Measurements from ENCODE around the gene DBNL. TPM values are rescaled to one million over a fixed set of nuclear protein-coding genes. Genes with fewer than 3 reads are reported as not detected.

DBNL gene
- total RNA-seq, 2 donors from 2014 or later = 93.8 to 137 TPM

DNA sequence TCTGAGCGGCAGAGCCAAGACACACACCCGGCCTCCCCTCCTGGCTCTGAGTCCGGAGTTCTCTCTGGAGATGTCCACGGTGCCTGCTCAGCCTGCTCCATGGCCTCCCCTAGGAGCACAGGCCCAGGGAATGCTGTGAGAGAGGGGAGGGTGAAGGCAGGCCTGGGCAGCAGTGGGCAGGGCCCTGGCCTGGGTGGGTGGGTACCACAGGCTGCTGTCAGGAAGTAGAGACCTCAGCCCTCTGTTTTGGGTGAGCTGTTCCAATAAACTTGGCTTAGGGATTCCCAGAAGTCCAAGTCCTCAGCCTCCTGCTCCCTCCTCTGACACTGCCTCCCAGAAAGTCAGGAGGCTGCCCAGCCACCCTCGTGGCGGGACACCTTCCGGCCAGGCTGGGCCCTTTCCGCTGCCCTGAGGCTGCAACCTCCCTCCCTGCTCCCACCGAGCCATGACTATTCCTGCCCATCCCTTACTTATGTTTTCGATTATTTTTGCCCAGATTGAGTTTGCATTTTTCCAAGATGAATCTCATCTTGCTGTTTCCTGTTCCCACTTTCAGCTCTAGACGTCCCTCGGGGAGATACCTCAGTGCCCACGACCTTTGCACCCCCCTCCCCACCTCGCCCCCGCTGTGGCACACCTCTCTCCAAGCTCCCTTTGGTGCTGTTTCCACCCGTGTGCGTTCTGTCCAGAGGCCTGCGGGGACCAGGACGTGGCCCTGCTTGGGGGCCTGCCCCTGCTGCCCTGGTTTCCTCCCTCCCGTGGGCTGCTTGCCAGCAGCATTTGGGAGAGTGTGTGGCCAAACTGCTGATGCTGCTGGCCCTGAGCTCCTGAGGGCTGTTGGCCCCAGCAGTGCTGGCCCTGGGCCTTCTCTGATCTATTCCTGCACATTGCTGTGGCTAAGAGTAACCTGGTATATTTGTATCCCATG is 43.7 kb downstream of the DBNL start:
- ATAC-seq (replicated peaks) = no peak
- Mint-ChIP-seq H3K9me3 (no peaks in the 10 kb centered on the region), H3K36me3 (ENCODE audit: low read depth) (no peaks in the 10 kb centered on the region), H3K4me3 (no peak overlapping the region), H3K4me1 (peaks cover 7% of the 10 kb centered on the region), H3K27me3 (no peaks in the 10 kb centered on the region), H3K27ac (no peak overlapping the region)

DNA sequence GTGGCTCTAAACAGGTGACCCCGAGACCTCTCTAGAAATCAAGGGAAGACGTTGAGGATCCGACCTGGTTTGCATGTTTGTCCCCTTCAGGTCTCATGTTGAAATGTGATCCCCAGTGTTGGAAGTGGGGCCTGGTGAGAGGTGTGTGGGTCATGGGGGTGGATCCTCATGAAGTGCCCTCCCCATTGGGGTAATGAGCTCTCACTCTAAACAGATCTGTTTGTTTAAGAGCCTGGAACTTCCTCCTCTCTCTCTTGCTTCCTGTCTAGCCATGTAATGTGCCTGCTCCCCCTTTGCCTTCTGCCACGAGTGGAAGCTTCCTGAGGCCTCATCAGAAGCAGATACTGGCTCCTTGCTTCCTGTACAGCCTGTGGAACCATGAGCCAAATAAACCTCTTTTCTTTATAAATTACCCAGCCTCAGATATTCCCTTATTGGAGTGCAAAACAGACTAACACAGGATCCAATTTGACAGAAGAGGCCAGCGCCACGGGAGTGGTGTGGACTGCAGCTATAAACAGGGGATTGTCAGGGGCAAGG is 48.7 kb downstream of the DBNL start:
- no peaks in the 10 kb centered on the region for H3K27me3 Mint-ChIP-seq
- H3K9me3 Mint-ChIP-seq = no peaks in the 10 kb centered on the region
- no peak overlapping the region for H3K27ac Mint-ChIP-seq
- no peaks in the 10 kb centered on the region for H3K36me3 Mint-ChIP-seq (ENCODE audit: low read depth)
- no peak for ATAC-seq (replicated peaks)
- peaks cover 6% of the 10 kb centered on the region for H3K4me1 Mint-ChIP-seq
- no peak overlapping the region for H3K4me3 Mint-ChIP-seq

DNA sequence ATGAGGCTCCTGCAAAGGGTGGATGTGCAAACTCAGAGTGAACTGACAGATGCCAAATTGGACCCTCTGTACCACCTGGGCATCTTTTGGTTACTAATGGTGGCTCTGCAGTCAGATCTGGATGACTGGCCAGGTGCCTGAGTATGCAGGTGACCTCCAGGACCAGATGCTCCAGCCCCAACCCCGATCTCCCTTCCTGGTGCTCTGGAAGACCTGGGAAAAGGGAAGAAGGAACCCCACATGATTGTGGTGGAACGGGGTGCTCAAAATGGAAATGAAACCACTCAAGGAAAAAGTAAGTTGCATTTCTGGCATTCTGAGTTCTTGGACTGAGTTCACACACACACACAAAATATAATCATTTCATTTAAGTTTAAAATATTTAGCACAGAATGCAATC is 49.9 kb downstream of the DBNL start:
- Mint-ChIP-seq H3K9me3 (no peaks in the 10 kb centered on the region), H3K4me1 (peaks cover 6% of the 10 kb centered on the region), H3K27me3 (no peaks in the 10 kb centered on the region), H3K27ac (no peak overlapping the region), H3K36me3 (ENCODE audit: low read depth) (no peaks in the 10 kb centered on the region), H3K4me3 (no peak overlapping the region)
- ATAC-seq (replicated peaks) = no peak

DNA sequence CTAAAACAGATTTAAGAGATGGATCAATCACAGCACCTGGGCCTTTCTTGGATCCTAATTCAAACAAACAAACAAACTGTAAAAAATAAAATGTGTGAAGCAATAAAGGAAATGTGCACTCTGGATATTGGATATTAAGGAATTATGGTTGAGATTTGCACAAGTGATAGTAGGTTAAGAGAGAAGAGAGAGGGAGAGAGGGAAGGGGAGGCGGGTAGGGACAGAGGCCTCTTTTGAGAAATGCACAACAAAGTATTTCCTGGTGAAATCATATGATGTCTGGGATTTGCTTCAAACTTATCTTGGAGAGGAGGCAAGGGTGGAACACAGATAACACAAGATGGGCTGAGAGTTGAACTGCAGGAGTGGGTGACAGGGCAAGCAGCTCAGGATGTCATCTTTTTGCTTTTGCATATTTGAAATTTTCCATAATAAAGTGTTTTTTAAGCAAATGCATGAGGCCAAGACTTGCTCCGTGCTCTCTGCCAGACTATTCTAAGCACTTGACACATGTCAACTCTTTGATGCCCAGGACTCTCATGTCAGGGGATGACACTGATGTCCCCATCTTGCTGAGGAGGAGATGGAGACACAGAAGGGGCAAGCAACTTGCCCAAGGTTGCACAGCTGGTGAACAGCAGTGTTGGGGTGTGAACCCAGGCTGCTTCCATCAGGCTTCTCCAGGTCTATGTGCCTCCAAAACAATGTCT is 50.5 kb downstream of the DBNL start:
- no peak overlapping the region for H3K4me3 Mint-ChIP-seq
- ATAC-seq (replicated peaks) = no peak
- no peak overlapping the region for H3K27ac Mint-ChIP-seq
- no peaks in the 10 kb centered on the region for H3K9me3 Mint-ChIP-seq
- H3K4me1 Mint-ChIP-seq = peaks cover 6% of the 10 kb centered on the region
- no peaks in the 10 kb centered on the region for H3K27me3 Mint-ChIP-seq
- H3K36me3 Mint-ChIP-seq (ENCODE audit: low read depth) = no peaks in the 10 kb centered on the region

DNA sequence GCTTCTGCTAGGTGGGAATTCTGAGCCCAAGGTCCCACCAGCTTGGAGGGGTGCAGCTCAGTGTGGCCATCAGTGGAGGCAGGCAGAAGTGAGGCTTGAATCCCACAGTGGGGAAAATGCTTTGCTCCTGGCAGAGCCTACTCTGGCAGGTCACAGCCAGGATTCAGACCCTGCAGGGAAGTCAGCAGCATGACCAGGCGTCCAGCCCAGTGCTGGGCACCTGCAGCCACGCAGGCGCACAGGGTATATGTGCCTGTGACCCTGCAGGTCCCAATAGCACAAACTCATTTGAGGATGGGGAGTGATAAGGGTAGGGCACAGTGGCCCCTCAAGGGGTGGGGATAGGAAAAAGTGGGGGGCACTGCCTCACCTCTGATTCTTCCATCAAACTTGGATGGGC is 51.3 kb downstream of the DBNL start:
- H3K4me3 Mint-ChIP-seq = no peak overlapping the region
- no peaks in the 10 kb centered on the region for H3K36me3 Mint-ChIP-seq (ENCODE audit: low read depth)
- peaks cover 6% of the 10 kb centered on the region for H3K4me1 Mint-ChIP-seq
- no peak overlapping the region for H3K27ac Mint-ChIP-seq
- H3K27me3 Mint-ChIP-seq = no peaks in the 10 kb centered on the region
- no peak for ATAC-seq (replicated peaks)
- H3K9me3 Mint-ChIP-seq = no peaks in the 10 kb centered on the region

DNA sequence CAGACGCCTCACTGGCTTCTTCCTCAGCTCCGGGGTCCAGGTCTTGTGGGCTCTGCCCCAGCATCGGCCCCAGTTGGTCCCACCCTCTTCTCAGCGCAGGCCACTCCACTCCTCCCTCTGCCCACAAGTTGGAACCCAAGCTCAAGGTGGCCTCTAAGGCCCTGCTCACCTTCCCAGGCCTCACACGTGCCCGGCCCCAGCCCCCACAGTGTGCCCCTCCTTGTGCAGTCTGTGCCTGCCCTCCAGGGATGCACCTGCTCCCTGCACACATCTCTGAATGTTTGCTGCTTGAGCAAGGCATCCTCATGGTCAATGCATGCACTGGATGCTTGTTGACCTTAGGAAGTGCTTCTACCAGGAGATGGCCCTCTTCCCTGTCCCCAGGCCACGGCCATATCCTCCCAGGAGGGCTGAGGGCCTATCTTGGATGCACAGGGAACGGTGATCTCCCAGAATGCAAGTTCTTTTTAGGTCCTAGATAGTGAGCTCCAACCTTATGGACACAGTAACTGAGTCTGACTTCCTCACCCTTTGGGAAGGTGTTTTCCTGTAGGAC is 51.9 kb downstream of the DBNL start:
- Mint-ChIP-seq H3K36me3 (ENCODE audit: low read depth) (no peaks in the 10 kb centered on the region), H3K27ac (peak overlapping the region; percentile 45), H3K9me3 (no peaks in the 10 kb centered on the region), H3K27me3 (no peaks in the 10 kb centered on the region), H3K4me1 (peaks cover 6% of the 10 kb centered on the region), H3K4me3 (no peak overlapping the region)
- ATAC-seq (replicated peaks) = no peak

DNA sequence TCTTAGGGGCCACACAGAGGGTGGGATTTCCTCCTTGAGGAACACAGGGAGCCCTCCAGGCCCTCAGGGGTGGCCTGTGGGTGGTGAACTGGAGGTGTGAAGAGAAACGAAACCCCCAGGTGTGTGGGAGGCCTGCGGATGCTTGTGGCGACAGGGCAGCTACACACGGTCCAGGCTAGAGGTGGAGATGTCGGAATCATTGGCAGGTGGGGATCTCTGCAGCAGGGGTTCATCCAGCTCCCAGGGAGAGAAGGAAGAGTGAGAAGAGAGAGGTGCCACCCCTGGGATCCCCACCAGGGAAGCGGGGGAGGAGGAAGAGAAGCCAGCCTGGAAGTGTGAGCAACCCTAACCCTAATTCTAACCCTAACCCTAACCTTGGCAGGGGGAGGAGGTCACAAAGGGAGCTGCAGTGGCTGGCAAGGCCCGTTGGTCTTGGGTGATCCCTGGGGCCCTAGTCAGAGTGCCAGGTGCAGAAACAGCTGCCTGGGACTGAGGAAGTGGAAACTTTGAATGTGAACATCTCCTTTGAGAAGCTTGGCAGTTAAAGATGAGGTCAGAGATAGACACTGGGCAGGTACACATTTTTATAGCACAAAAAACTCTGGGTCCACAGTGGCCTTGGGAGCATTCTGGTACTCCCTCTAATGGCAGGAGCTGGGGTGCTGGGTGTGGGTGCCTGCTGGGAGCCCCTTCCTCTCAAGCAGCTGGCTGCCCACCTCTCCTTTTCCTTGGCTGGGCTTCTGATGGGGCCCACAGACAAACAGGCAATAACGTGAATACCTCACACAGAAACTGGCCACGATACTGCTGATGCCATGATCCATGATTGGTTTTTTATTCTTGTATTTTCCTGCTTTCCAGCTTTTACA is 52.8 kb downstream of the DBNL start:
- H3K27me3 Mint-ChIP-seq = no peaks in the 10 kb centered on the region
- H3K36me3 Mint-ChIP-seq (ENCODE audit: low read depth) = no peaks in the 10 kb centered on the region
- peak overlapping the region; percentile 45 for H3K27ac Mint-ChIP-seq
- no peaks in the 10 kb centered on the region for H3K9me3 Mint-ChIP-seq
- H3K4me3 Mint-ChIP-seq = no peak overlapping the region
- peak; percentile 71 for ATAC-seq (replicated peaks)
- peaks cover 6% of the 10 kb centered on the region for H3K4me1 Mint-ChIP-seq

DNA sequence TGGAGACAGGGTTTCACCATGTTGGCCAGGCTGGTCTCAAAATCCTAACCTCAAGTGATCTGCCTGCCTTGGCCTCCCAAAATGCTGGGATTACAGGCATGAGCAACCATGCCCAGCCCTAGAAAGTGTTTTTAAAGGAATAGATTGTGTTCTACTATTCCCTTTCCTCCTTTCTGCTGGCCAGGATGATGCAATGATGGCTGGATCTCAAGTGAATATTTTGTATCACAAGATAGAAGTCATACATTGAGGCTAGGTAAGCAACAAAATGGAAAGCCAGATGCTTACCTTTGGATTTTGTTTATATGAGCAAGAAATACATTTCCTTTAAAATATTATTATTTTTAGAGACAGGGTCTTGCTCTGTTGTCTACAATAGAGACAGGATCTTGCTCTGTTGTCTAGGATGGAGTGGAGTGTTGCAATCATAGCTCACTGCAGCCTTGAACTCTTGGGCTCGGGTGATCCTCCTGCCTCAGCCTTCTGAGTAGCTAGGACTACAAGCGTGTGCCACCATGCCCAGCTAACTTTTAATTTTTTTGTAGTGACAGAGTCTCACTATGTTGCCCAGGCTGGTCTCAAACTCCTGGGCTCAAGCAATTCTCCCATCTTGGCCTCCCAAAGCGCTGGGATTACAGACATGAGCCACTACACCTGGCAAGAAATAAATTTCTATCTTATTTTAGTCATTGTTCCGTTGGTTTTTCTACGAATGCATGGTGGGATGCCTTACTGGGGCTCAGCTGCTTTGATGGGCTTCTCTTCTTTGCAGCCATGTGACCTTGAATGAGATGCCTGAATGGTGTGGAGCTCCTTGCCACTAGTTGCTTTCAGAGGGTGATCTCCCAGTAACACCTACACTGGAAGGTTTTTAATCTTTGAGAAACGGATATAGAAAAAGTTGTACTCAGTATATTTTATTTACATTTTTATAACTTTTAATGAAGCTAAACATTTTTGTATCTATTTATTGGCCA is 53.9 kb downstream of the DBNL start:
- Mint-ChIP-seq H3K4me1 (peaks cover 6% of the 10 kb centered on the region), H3K27me3 (peaks cover 4% of the 10 kb centered on the region), H3K9me3 (no peaks in the 10 kb centered on the region), H3K36me3 (ENCODE audit: low read depth) (no peaks in the 10 kb centered on the region), H3K27ac (peak overlapping the region; percentile 45), H3K4me3 (no peak overlapping the region)
- no peak for ATAC-seq (replicated peaks)

DNA sequence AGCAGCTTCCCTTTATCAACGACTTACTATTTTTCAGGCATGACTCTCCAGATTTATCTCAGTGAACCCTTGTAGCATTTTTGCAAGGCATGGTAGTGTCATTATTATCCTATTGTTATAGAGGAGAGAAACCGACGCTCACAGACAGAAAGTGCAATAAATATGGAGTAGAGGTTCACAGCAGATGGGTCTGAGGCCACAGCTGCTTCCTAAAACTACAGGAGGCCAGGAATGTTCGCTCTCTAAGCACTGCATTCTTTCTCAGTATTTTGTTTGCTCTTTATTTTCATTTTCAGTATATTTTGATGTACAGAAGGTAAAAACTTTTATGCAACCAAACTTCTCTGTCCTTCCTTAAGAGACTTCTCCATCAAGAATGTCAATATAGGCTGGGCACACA is 55.2 kb downstream of the DBNL start:
- Mint-ChIP-seq H3K9me3 (no peaks in the 10 kb centered on the region), H3K27ac (no peak overlapping the region), H3K4me3 (no peak overlapping the region), H3K27me3 (peaks cover 6% of the 10 kb centered on the region), H3K4me1 (peaks cover 6% of the 10 kb centered on the region), H3K36me3 (ENCODE audit: low read depth) (no peaks in the 10 kb centered on the region)
- ATAC-seq (replicated peaks) = no peak

DNA sequence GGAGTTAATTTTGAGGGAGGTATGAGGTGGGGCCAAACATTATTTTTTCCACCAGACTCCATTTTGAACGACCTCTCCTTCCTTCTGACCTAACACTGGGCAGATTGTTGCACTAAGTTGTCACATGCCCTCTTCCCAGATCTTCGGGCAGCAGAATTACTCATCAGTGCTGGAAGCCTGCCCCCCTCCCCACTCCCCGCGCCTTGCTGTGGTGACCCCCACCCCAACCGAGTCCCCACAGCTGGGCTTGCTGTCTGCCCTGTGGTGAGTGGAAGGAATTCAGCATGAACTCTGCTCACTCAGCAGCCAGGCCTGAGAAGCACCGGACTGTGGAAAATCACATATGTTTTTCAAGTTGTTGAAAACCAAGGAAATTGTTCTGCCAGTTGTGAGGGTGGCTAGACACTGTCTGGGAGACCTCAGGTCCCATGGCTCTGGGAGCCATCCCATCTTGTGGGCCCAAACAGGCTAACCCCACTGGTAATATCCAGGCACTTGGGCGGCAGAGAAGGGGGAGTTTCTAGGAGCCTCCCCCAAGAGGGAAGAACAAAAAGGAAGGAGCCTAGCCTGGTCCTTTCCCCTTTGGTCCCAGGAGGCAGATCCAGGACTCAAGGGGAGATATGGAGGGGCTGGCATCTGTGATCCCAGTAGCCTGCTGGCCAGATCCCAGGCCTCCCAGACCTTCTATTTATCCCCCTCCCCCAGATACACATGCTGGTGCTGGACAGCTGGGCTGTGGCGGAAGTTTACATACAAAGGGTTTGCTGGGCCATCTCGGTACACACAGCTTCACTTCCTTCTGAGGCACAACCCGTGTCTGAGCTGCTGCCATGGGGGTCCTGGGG is 56.2 kb downstream of the DBNL start:
- no peaks in the 10 kb centered on the region for H3K9me3 Mint-ChIP-seq
- peaks cover 11% of the 10 kb centered on the region for H3K27me3 Mint-ChIP-seq
- no peak for ATAC-seq (replicated peaks)
- no peak overlapping the region for H3K4me3 Mint-ChIP-seq
- no peak overlapping the region for H3K27ac Mint-ChIP-seq
- peaks cover 6% of the 10 kb centered on the region for H3K4me1 Mint-ChIP-seq
- no peaks in the 10 kb centered on the region for H3K36me3 Mint-ChIP-seq (ENCODE audit: low read depth)

DNA sequence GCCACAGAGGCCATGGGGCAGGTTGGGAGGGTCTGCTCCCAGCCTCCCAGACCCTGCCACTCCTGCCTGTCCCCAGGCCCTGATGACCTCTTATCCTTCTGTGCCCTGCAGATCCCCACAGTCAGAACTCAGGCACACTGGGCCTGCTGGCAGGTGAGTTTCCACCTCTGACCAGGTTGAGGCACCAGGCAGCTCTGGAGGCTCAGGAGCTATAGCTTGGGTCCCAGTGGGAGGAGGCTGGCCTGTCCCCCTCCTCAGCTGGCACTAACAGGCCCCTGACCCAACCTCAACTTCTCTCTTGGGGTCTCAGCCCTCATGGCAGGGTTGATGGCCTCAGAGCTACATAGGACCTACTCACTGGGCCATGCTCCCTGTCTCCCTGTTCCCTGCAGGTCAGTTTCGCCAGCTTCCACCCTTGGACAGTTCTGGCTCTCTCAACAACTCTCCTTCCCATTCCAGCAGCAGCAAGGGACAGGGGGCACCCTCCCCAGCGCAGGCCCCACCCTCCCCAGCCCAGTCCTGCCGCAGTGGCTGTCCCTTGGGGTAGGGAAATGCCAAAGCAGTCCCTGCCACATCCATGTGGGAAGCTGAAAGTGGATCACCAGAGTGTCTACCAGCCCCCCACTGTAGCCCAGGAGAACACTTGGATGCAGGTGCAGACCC is 56.9 kb downstream of the DBNL start:
- Mint-ChIP-seq H3K4me3 (no peak overlapping the region), H3K27ac (no peak overlapping the region), H3K27me3 (peaks cover 18% of the 10 kb centered on the region), H3K4me1 (peaks cover 5% of the 10 kb centered on the region), H3K9me3 (no peaks in the 10 kb centered on the region), H3K36me3 (ENCODE audit: low read depth) (no peaks in the 10 kb centered on the region)
- no peak for ATAC-seq (replicated peaks)

Measured in activated T-helper 17 cell treated with anti-CD3 and anti-CD28 coated beads, Interleukin-2, amount 50 U/mL, for 72 hours (primary cell).